Measurements from ENCODE around the gene C1orf50.
"Not testable (repeated sequence)": the region's sequence is repeated elsewhere in the genome, so short reads cannot be mapped to it uniquely, and the experiment has no call there.

Gene C1orf50

GRCh38 chr1:42801832-42802473 lies 34.9 kb downstream of the C1orf50 start:
- DNase-seq: peak; percentile 62

GRCh38 chr1:42806171-42806570 lies 39.1 kb downstream of the C1orf50 start:
- no peak for DNase-seq

GRCh38 chr1:42806593-42806992 lies 39.5 kb downstream of the C1orf50 start:
- DNase-seq: no peak

GRCh38 chr1:42807056-42807668 lies 40.1 kb downstream of the C1orf50 start:
- DNase-seq: no peak

- not testable (repeated sequence) for DNase-seq
These were observed 47.8 kb downstream of the C1orf50 start for GRCh38 chr1:42814815-42815214.

- peak; percentile 4 for DNase-seq
These were observed 49.0 kb downstream of the C1orf50 start for GRCh38 chr1:42815941-42816584.

- DNase-seq: peak; percentile 88
These were observed 49.8 kb downstream of the C1orf50 start, which contains the start of the genes ERMAP and SVBP for GRCh38 chr1:42816585-42817439. ERMAP (plus strand) TSS chr1:42817122; CDS start chr1:42830449, 13,327 bp downstream. SVBP (minus strand) TSS chr1:42817397; CDS start chr1:42816544, 853 bp downstream.

GRCh38 chr1:42817440-42817767 lies 50.4 kb downstream of the C1orf50 start:
- no peak for DNase-seq

GRCh38 chr1:42817976-42818375 lies 50.9 kb downstream of the C1orf50 start:
- DNase-seq: no peak

- DNase-seq: no peak
These were observed 53.8 kb downstream of the C1orf50 start for GRCh38 chr1:42820813-42821212.

GRCh38 chr1:42821690-42822089 lies 54.6 kb downstream of the C1orf50 start:
- no peak for DNase-seq

GRCh38 chr1:42822800-42823392 lies 55.8 kb downstream of the C1orf50 start:
- peak; percentile 83 for DNase-seq

- DNase-seq: no peak
These were observed 57.5 kb downstream of the C1orf50 start for GRCh38 chr1:42824481-42825035.

GRCh38 chr1:42825036-42825851 lies 58.2 kb downstream of the C1orf50 start:
- DNase-seq: no peak
